ENCODE measurements around the gene LRRN3. TPM values are rescaled to one million over a fixed set of nuclear protein-coding genes. Genes with fewer than 3 reads are reported as not detected.

The LRRN3 gene
- total RNA-seq, 1 experiment from 2014 or later, result 19.3 TPM

DNA sequence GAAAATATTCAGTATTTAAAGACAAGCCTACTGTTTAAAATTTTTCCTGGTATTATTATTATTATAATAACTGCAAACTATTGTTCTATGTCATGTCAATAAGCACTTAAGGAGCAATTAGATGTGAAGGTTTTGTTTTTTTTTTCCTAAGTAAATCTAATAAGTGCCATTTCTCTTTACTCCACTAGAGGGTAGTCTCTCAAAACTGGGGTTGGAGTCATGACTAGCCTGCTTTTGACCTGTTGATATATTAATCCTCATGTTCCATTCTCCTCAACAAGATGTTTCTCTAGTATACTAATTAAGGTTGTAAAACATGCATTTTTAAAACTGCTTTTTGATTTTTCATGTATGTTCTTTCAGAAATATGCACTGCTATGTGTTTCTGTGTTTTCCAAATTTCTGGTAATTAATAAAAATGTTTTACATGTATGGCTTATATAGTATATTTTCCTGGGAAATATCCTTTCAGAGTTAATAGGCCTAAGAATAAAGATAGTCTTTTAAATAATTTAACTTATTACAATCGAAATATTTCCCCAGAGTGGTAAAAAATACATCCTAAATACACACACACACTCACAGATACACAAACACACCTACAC lies 1.0 kb upstream of the LRRN3 start:
- peak in 1 of 2 experiments; percentile 78 for DNase-seq
- Histone ChIP-seq H3K4me1 (peaks cover 8% of the 10 kb centered on the region), H3K36me3 (no peaks in the 10 kb centered on the region), H3K9me3 (replicated peaks) (no peaks in the 10 kb centered on the region), H3K4me3 (no peak overlapping the region), H3K27me3 (no peaks in the 10 kb centered on the region), H3K27ac (no peak overlapping the region)

DNA sequence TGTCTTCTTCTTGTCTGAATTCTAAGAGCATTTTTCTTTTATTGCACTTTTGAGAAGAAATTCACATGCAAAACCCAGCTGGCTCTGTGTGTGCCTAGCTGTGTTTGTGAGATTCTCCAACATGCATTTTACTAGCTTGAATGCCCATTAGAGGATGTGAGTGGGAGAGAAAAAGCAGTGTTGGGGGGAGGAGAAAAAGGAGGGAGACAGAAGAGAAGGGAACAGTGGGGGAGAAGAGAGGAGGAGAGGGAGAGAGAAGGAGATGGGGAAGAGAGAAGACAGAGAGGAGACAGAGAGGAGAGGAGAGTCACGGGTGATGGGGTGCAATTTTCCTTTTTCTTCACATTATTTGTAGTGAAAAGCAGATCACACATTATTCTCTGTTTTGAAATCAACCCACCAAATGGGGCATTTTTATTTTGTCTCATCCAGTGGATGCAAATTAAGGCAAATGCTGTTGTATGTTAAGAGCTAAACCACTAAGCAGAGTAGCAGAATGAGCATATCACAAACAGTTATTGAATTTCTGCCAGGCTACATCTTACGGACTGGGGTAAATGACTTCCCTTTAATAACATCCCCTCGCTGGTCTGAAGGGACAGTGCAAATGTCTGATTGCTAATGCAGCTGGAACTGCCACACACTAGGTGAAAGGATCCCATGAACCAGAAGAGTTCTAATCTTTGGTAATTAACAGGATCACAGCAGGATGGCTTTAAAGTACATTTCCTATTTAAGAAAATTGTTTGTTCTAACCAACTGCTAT lies 849 bp downstream of the LRRN3 start:
- H3K27me3 ChIP-seq, result no peaks in the 10 kb centered on the region
- peak overlapping the region; percentile 63 for H3K4me3 ChIP-seq
- H3K4me1 ChIP-seq, result peaks cover 8% of the 10 kb centered on the region
- DNase-seq, result peak; percentile 38 to 76
- no peaks in the 10 kb centered on the region for H3K36me3 ChIP-seq
- H3K27ac ChIP-seq, result peak overlapping the region; percentile 49
- H3K9me3 ChIP-seq (replicated peaks), result no peaks in the 10 kb centered on the region

DNA sequence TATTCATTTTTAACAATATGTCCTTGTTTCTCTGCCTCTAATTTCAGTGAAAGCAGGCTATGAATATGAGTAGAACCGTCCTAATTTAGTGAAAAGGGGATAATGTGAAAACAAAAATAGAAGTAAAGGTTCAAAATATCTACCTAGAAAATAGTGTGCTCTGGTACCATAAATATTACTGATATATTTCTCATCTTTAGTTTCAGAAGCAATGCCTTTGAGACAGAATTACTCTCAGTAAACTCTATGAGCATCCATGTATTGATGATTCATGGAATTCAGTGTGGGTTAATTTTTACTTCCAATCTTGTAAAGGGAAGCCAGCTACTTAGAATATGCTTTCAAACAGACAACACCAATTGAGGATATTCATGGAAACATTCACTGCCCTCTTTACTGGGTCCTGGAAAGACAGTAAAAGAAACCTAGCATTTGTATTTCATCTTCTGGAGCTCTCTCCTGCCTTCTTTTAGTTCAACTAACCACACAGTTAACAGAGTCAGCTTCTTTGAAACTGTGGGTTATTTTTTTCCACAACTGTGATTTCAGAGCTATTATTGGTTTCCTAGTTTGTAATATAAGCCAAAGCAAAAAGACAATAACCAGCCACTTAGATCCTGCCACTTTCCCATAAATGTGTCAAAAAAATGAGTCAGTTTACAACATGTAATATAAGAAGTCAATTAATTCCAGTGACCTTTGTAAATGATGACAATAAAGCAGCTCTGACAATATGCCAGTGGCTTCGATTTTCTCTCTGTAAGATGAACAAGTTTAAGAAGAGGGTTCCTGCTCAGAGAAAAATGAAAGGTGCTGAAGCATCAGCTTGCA lies 1.7 kb downstream of the LRRN3 start:
- H3K4me3 ChIP-seq, result peak overlapping the region; percentile 63
- H3K4me1 ChIP-seq, result peaks cover 8% of the 10 kb centered on the region
- DNase-seq, result peak in 1 of 2 experiments; percentile 28
- peak overlapping the region; percentile 49 for H3K27ac ChIP-seq
- no peaks in the 10 kb centered on the region for H3K9me3 ChIP-seq (replicated peaks)
- 0 out of 2 replicates have a peak, but pooled peaks cover 3% of the 10 kb centered on the region for H3K36me3 ChIP-seq
- H3K27me3 ChIP-seq, result no peaks in the 10 kb centered on the region

DNA sequence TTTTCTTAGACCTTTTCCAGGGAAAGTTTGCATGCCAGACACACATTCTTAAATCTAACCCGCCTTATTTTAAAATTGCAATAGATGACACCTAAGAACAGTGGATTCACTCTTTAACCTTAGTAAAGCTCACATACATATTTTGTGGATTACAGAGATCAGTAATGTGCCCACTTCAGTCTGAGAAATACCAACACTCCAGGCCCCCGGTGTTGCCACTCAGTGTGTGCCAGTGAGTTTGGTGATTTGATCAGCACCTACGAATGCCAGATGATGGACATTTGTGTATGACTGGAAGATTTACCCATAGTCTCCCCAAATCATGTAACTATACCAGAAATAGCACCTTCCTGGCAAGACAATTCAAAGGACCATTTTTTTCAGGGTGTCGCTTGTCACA lies 2.6 kb downstream of the LRRN3 start:
- Histone ChIP-seq H3K36me3 (0 out of 2 replicates have a peak, but pooled peaks cover 5% of the 10 kb centered on the region), H3K27ac (no peak overlapping the region), H3K9me3 (replicated peaks) (no peaks in the 10 kb centered on the region), H3K4me3 (peak overlapping the region; percentile 63), H3K27me3 (no peaks in the 10 kb centered on the region), H3K4me1 (peaks cover 8% of the 10 kb centered on the region)
- no peak for DNase-seq

DNA sequence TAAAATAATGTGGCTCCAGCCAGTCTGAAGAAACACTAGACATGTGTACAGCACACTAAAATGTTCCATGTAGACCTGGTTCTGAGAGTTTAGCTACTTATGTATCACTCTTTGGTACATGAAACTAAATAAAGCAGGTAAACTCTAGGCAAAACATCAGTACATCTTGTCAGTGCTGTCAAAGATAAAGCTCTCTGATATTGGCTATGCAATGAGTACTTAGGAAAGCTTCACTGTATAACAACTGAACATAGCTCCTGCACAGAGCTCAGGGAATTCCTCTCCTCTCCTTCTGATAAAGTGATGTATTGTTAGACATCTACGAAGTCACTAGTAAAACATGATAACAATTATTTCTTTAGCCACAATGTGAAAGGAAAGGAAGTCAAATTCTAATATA lies 3.5 kb downstream of the LRRN3 start:
- Histone ChIP-seq H3K9me3 (replicated peaks) (no peaks in the 10 kb centered on the region), H3K36me3 (0 out of 2 replicates have a peak, but pooled peaks cover 5% of the 10 kb centered on the region), H3K27ac (no peak overlapping the region), H3K27me3 (no peaks in the 10 kb centered on the region), H3K4me1 (peaks cover 8% of the 10 kb centered on the region), H3K4me3 (no peak overlapping the region)
- no peak for DNase-seq

DNA sequence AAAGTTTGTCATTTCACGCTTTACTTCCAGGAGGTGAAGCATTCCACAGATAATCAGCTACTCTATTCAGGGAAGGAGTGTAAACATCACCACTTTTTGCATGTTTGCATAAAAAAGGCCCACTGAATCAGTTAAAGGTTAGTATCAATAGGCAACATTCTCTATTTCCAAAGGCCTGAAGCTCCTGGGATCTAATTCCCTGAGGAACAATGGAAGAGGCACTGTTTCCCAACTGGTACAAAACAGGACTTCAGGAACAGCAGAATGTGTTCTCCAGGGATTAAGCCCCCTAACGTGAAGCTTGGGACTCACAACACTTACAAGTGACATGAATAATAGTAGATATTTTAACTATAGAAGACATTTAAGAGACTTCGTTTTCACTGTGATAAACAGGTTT lies 6.1 kb downstream of the LRRN3 start:
- peaks cover 14% of the 10 kb centered on the region for H3K4me1 ChIP-seq
- no peak overlapping the region for H3K27ac ChIP-seq
- DNase-seq, result no peak

DNA sequence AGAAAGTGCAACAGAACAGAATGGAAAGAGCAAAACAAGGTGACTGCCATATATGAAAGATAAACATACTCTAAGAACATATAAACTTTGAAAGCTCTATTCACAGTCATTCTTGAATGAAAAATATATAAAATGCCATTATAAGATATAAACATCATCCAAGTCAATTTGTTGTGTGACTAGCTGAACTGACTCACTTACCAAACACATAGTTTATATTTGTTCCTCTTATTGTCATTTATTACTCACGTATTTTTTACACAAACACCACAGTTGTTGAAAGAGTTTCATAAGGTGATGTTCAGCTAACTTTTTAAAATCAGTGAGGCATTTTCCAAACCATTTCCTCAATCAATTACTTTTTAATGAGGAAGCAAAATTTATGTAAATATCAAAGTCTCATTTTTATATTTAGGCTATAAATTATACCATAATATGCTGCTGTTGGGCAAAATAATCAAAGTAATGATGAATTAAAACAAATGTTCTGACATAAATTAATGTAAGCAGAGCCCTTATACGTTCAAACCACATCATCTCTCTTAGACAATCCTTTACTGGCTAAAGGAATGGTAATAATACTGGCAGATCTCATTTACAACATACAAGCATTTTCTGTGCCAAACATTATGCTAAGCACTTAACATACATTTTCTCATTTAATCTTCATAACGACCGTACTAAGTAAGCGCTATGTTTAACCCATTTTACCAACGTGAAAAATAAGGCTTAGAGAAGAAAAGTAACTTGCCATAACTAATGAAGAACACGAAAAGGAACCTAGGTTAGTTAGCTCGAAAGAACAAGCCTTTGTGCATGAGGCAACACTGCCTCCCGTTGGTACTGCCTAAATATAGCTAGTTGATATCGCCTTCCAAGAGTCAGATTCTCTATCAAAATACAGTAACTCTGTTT lies 7.3 kb downstream of the LRRN3 start:
- H3K4me3 ChIP-seq, result no peak overlapping the region
- peak; percentile 24 to 61 for DNase-seq
- 0 out of 2 replicates have a peak, but pooled peaks cover 5% of the 10 kb centered on the region for H3K36me3 ChIP-seq
- H3K9me3 ChIP-seq (replicated peaks), result no peaks in the 10 kb centered on the region
- H3K27me3 ChIP-seq, result no peaks in the 10 kb centered on the region
- no peak overlapping the region for H3K27ac ChIP-seq
- H3K4me1 ChIP-seq, result peaks cover 10% of the 10 kb centered on the region

More for the DNA sequence above, 6.1 kb downstream of the LRRN3 start:
- Histone ChIP-seq H3K36me3 (0 out of 2 replicates have a peak, but pooled peaks cover 5% of the 10 kb centered on the region), H3K27me3 (no peaks in the 10 kb centered on the region), H3K9me3 (replicated peaks) (no peaks in the 10 kb centered on the region), H3K4me3 (no peak overlapping the region)

DNA sequence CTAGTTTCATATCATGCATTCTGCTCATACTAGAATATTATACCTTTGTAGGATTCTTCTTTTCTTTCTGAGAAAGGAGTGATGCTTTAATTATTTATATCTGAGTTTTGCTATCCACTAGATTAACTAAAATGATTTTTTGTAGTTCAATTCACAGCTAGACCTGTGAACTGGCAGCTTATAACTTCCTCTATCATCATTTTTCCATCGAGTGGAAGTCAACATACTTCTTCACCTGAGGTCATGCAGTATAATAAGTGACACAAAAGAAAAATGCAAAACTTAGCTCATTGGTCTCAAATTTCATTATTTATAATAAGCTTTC lies 8.0 kb downstream of the LRRN3 start:
- no peaks in the 10 kb centered on the region for H3K9me3 ChIP-seq (replicated peaks)
- H3K27me3 ChIP-seq, result no peaks in the 10 kb centered on the region
- H3K4me3 ChIP-seq, result no peak overlapping the region
- peaks cover 6% of the 10 kb centered on the region for H3K4me1 ChIP-seq
- H3K36me3 ChIP-seq, result 0 out of 2 replicates have a peak, but pooled peaks cover 5% of the 10 kb centered on the region
- DNase-seq, result no peak
- H3K27ac ChIP-seq, result no peak overlapping the region

DNA sequence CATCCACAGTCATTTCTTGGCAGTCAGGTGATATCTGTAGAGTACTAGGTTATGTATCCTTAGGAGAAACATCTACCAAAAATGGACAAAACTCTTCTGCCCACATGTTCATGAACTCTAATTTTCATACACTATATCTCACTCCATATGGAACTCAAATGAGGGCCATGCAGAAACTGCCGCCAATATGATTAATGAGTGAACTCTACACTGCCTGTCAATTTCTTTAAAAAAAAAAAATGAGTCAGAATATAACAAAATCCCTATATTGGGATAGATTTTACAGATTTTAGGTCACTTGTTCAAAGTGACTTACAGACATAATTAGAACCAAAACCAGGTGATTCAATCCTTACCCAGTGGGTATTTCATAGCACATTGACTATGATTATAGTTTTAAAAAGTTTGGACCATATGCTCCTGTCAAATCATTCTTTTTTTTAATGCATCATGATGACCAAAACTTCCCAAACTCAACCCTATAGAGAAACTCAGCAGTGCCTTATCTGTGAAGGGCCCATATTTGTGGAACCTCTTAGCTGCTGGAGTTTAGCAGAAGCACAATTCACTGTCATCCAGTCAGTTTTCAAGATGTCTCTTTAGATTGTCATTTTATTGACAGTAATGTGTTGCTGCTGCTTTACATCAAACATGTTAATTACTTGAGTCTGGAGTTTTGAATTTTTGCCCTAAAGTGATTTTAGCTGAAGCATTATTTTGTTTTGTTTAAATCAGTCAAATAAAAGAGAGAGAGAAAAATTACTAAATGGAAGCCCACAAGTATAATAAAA lies 11.1 kb downstream of the LRRN3 start:
- Histone ChIP-seq H3K27ac (no peak overlapping the region), H3K4me1 (peaks cover 6% of the 10 kb centered on the region), H3K4me3 (no peak overlapping the region), H3K27me3 (no peaks in the 10 kb centered on the region), H3K36me3 (0 out of 2 replicates have a peak, but pooled peaks cover 5% of the 10 kb centered on the region), H3K9me3 (replicated peaks) (no peaks in the 10 kb centered on the region)
- no peak for DNase-seq

DNA sequence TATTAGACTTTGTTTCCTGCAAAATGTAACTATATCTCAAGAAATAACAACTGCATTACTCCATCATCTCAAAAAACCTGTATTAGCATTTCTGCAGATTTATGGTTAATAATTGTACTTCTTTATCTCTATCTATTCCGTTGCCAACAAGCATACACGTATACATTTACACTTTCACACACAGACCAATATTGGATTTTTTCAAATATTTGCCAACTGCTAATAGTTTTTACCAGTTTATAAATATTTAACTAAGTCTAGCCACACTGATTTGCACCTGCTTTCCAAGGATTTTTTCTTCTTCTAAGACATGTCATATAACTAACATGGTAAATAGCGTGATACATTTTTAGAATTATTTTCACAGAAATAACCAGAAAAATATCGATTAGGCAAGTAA lies 12.2 kb downstream of the LRRN3 start:
- Histone ChIP-seq H3K27ac (no peak overlapping the region), H3K9me3 (replicated peaks) (no peaks in the 10 kb centered on the region), H3K4me3 (no peak overlapping the region), H3K36me3 (0 out of 2 replicates have a peak, but pooled peaks cover 2% of the 10 kb centered on the region), H3K4me1 (peaks cover 6% of the 10 kb centered on the region), H3K27me3 (no peaks in the 10 kb centered on the region)
- DNase-seq, result no peak

DNA sequence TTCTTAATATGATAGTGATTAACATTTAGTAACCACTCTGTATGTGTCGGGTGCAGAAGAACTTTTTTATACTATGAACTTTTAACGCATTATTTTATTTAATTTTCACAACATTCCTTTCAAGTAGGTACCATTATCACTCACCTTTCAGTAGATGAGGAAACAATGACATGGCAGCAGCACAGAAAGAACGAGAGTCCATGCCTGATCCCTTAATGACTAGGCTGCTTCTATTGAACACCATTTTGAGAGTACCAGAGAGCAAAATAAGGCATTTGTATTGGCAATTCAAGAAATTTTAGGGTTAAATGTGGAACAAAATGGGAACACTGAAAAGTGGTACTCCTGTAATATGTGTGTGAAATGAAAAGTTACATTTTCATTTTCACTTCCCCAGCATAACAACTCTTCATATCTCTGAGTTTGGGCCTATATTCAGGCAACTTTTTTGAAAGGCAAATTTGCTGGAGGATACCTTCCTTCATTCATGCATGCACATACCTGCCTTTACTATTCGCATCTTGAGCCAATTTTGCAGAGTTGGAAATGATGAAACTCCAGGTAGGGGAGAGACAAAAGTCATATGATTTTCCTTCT lies 12.8 kb downstream of the LRRN3 start:
- H3K27ac ChIP-seq, result no peak overlapping the region
- peaks cover 6% of the 10 kb centered on the region for H3K4me1 ChIP-seq
- no peaks in the 10 kb centered on the region for H3K36me3 ChIP-seq
- no peaks in the 10 kb centered on the region for H3K9me3 ChIP-seq (replicated peaks)
- H3K4me3 ChIP-seq, result no peak overlapping the region
- H3K27me3 ChIP-seq, result no peaks in the 10 kb centered on the region
- DNase-seq, result no peak

DNA sequence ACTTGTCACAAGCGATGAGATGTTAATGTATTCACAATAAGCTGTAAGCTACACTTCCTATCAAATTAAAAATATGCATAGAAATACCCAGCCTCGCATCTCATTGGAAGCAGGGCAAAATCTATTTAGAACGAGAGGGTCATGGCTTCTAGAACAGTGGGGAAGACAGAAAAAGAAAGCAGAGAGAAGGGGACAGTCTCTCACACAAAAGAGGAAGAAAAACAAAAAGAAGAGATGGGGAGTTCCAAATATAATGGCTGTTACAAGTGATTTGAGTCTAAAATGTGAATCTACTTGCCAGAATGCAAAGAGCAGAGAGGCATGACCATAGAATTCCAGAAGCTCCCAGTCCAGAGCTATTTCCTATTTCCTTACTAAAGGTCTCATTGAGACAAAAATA lies 13.8 kb downstream of the LRRN3 start:
- H3K36me3 ChIP-seq, result no peaks in the 10 kb centered on the region
- H3K27ac ChIP-seq, result no peak overlapping the region
- H3K9me3 ChIP-seq (replicated peaks), result no peaks in the 10 kb centered on the region
- H3K4me1 ChIP-seq, result peaks cover 6% of the 10 kb centered on the region
- H3K4me3 ChIP-seq, result no peak overlapping the region
- DNase-seq, result no peak
- H3K27me3 ChIP-seq, result no peaks in the 10 kb centered on the region

DNA sequence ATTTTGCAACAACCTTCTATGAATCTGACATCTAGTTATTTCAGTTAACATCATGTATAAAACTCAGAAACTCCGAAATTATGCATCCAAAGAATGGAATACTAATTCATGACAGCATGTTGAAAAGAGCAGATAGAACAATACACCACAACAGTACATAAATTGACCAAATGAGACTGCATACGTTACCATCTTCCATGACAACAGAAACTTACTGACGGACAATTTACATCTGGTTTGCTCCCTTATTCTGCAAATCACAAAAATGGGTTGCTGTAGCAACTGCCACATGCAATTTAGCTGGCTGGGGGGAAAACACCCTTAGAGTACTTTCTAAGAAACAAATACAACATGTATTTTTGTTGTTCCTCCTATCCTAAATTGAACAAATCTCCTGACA lies 14.3 kb downstream of the LRRN3 start:
- Histone ChIP-seq H3K27me3 (no peaks in the 10 kb centered on the region), H3K4me1 (peaks cover 6% of the 10 kb centered on the region)
- no peak for DNase-seq

More for the DNA sequence above, 14.3 kb downstream of the LRRN3 start:
- Histone ChIP-seq H3K4me3 (no peak overlapping the region), H3K9me3 (replicated peaks) (no peaks in the 10 kb centered on the region), H3K27ac (no peak overlapping the region), H3K36me3 (no peaks in the 10 kb centered on the region)
